Tibial artery (tissue), 4 donors: ENCODE results near the gene XRN2.

Experiments used
- DNase-seq, 2 donors: peaks; one replicate each; pipeline ENCODE4 v3.0.0-alpha.2; 2019
- H3K27ac ChIP-seq, 2 donors: fragments of 200-600 bp; sonication (generic) in 1 of 2; 1 replicate in 1 of 2; 2 replicates in 1 of 2; pipeline ENCODE4 v1.5.1; 2018 to 2019; ENCODE audit warnings: mild to moderate bottlenecking in 1 of 2
- H3K27me3 ChIP-seq, 2 donors: fragments of 200-600 bp; sonication (generic) in 1 of 2; one replicate each; pipeline versions ENCODE4 v1.5.1 to v1.6.0; 2016 to 2019
- H3K36me3 ChIP-seq, 3 donors: fragments of 200-600 bp; sonication (generic) in 2 of 3; one replicate each; pipeline ENCODE4 v1.5.1; 2016 to 2019; ENCODE audit warnings: mild to moderate bottlenecking in 2 of 3
- H3K4me1 ChIP-seq, 4 donors: fragments of 200-600 bp; sonication (generic) in 2 of 4; 1 replicate in 3 of 4; 2 replicates in 1 of 4; pipeline ENCODE4 v1.5.1; 2016 to 2019
- H3K4me3 ChIP-seq, 2 donors: fragments of 200-600 bp; sonication (generic) in 1 of 2; 1 replicate in 1 of 2; 2 replicates in 1 of 2; pipeline ENCODE4 v1.5.1; 2018 to 2019; ENCODE audit warnings: mild to moderate bottlenecking in 2 of 2
- H3K9me3 ChIP-seq, 3 donors: fragments of 200-600 bp; sonication (generic) in 1 of 3; one replicate each; pipeline ENCODE4 v1.5.1; 2016 to 2019
- CTCF ChIP-seq, 2 experiments: fragments of 200-600 bp in 1 of 2; fragments of 450-650 bp in 1 of 2; IDR thresholded peaks; one replicate each; pipeline ENCODE4 v1.5.1; 2017 to 2019; ENCODE audit warnings: antibody characterized with exemption in 2 of 2, mild to moderate bottlenecking in 1 of 2, moderate library complexity in 1 of 2
- intact Hi-C: fragments of 100-400 bp; cut with DNase I; formaldehyde crosslinking; loops from one replicate; pipeline ENCODE4 v1.15.0; 2023; ENCODE audit warnings: low total_unique reads

The XRN2 gene

GRCh38 chr20:21371193-21371592 lies 68.1 kb downstream of the XRN2 start:
- no peak overlapping the region for H3K4me3 ChIP-seq
- H3K36me3 ChIP-seq: peaks cover 28 to 46% (median 29%) of the 10 kb centered on the region in 3 donors
- H3K27ac ChIP-seq: no peak overlapping the region
- H3K4me1 ChIP-seq: no peaks in the 10 kb centered on the region
- intact Hi-C loops: no loop called here
- DNase-seq: no peak
- H3K9me3 ChIP-seq: no peaks in the 10 kb centered on the region
- H3K27me3 ChIP-seq: no peaks in the 10 kb centered on the region
- TF ChIP-seq CTCF (IDR thresholded peaks at IDR 0.05): no peak

- DNase-seq: no peak
- Histone ChIP-seq H3K4me3 (no peak overlapping the region), H3K9me3 (no peaks in the 10 kb centered on the region), H3K4me1 (no peaks in the 10 kb centered on the region), H3K27me3 (no peaks in the 10 kb centered on the region), H3K27ac (no peak overlapping the region), H3K36me3 (peaks cover 21 to 43% (median 22%) of the 10 kb centered on the region in 3 donors)
- no peak for TF ChIP-seq CTCF (IDR thresholded peaks at IDR 0.05)
- intact Hi-C loops: no loop called here
Measured at GRCh38 chr20:21372016-21372415, 68.9 kb downstream of the XRN2 start.

DNA sequence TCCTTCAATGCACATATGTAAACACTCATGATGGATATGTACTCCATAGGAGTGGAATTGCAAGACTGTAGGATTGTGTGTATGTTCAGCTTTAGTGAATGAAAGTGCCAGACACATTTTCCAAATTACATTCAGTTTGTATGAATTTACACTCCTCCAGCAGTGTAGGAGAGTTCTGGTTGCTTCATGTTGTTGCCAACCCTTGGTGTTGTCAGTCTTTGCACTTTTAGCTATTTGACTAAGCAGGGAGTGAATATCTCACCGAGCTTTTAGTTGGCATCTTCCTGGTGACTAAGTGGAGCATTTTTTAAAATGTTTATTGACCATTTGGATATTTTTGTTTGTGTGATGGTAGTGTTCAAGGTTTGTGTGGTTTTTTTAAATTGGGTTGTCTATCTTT lies 70.3 kb downstream of the XRN2 start:
- DNase-seq: no peak
- H3K4me1 ChIP-seq: no peaks in the 10 kb centered on the region
- H3K27me3 ChIP-seq: no peaks in the 10 kb centered on the region
- H3K36me3 ChIP-seq: peaks cover 17 to 31% (median 19%) of the 10 kb centered on the region in 3 donors
- no peak overlapping the region for H3K27ac ChIP-seq
- intact Hi-C loops: no loop called here
- no peak overlapping the region for H3K4me3 ChIP-seq
- H3K9me3 ChIP-seq: no peaks in the 10 kb centered on the region
- TF ChIP-seq CTCF (IDR thresholded peaks at IDR 0.05): no peak

DNA sequence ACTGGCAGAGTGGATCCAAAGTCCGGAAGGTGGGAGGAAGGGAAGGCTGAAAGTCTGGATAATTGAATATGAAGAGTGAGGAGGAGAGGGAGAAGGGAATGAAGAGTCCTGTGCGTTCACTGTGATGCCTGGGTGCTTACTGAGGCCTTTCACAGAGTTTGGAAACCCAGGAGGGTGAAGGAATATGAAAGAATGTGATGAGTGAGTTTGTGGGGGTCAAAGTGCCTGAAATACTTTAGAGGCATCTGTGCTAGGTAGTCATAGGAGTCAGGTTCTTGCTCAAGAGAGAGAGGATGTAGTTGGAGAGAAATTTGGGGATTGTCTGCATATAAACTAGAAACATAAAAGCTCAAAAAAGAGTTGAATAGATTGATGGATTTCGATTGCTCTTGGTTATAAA lies 73.5 kb downstream of the XRN2 start:
- no peak for DNase-seq
- no peaks in the 10 kb centered on the region for H3K27me3 ChIP-seq
- intact Hi-C loops: no loop called here
- H3K4me1 ChIP-seq: no peaks in the 10 kb centered on the region
- no peak overlapping the region for H3K4me3 ChIP-seq
- no peak for TF ChIP-seq CTCF (IDR thresholded peaks at IDR 0.05)
- H3K36me3 ChIP-seq: peaks cover 0 to 28% (median 28%) of the 10 kb centered on the region in 3 donors
- H3K27ac ChIP-seq: no peak overlapping the region
- H3K9me3 ChIP-seq: no peaks in the 10 kb centered on the region

GRCh38 chr20:21377701-21378100 lies 74.6 kb downstream of the XRN2 start:
- intact Hi-C loops: no loop called here
- Histone ChIP-seq H3K9me3 (no peaks in the 10 kb centered on the region), H3K36me3 (peaks cover 9 to 38% (median 37%) of the 10 kb centered on the region in 3 donors), H3K4me3 (no peak overlapping the region), H3K27me3 (no peaks in the 10 kb centered on the region), H3K27ac (no peak overlapping the region), H3K4me1 (no peaks in the 10 kb centered on the region)
- TF ChIP-seq CTCF (IDR thresholded peaks at IDR 0.05): no peak
- no peak for DNase-seq

GRCh38 chr20:21378259-21378658 lies 75.1 kb downstream of the XRN2 start:
- intact Hi-C loops: no loop called here
- Histone ChIP-seq H3K4me3 (no peak overlapping the region), H3K27me3 (no peaks in the 10 kb centered on the region), H3K36me3 (peaks cover 14 to 38% (median 38%) of the 10 kb centered on the region in 3 donors), H3K4me1 (no peaks in the 10 kb centered on the region), H3K9me3 (no peaks in the 10 kb centered on the region), H3K27ac (no peak overlapping the region)
- DNase-seq: no peak
- TF ChIP-seq CTCF (IDR thresholded peaks at IDR 0.05): no peak
